ENCODE measurements around the gene PTPRQ.
"Not testable (repeated sequence)": the region's sequence is repeated elsewhere in the genome, so short reads cannot be mapped to it uniquely, and the experiment has no call there.

PTPRQ gene

DNA sequence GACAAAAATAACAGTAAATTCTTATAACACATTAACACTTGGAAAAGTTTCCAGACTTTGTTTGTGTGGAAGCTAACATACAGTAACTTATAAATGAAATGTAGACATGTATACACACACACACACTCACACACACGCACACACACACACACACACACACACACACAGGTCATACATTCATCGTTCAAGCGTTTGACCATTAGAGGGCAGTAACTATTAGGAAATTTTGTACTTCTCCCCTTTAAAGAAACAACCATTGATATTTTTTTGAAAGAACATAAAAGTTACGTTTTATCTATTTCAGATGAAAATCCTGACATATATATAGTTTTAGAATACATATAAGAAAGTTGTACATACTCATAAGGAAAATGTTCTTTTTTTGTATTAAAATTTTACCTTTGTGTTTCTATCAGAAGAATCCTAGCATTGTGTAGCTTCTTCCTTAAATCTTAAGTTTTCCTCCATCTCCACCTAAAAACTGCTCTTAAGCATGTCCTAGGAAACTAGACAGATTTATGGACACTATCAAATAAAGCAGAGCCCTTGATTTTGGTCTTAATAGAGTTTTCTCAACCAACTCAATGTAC is 29.0 kb downstream of the PTPRQ start:
- H3K4me3 ChIP-seq (ENCODE audit: low read depth, low read length), result no peak overlapping the region
- TF ChIP-seq POLR2A (IDR thresholded peaks at IDR 0.05; ENCODE audit: extremely low read depth, insufficient read length), result no peak
- TF ChIP-seq, protein P1, sequence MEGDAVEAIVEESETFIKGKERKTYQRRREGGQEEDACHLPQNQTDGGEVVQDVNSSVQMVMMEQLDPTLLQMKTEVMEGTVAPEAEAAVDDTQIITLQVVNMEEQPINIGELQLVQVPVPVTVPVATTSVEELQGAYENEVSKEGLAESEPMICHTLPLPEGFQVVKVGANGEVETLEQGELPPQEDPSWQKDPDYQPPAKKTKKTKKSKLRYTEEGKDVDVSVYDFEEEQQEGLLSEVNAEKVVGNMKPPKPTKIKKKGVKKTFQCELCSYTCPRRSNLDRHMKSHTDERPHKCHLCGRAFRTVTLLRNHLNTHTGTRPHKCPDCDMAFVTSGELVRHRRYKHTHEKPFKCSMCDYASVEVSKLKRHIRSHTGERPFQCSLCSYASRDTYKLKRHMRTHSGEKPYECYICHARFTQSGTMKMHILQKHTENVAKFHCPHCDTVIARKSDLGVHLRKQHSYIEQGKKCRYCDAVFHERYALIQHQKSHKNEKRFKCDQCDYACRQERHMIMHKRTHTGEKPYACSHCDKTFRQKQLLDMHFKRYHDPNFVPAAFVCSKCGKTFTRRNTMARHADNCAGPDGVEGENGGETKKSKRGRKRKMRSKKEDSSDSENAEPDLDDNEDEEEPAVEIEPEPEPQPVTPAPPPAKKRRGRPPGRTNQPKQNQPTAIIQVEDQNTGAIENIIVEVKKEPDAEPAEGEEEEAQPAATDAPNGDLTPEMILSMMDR (IDR thresholded peaks at IDR 0.05; ENCODE audit: low read depth, low read length), result peak; percentile 48
- peak; percentile 56 for DNase-seq (ENCODE audit: low read depth)

DNA sequence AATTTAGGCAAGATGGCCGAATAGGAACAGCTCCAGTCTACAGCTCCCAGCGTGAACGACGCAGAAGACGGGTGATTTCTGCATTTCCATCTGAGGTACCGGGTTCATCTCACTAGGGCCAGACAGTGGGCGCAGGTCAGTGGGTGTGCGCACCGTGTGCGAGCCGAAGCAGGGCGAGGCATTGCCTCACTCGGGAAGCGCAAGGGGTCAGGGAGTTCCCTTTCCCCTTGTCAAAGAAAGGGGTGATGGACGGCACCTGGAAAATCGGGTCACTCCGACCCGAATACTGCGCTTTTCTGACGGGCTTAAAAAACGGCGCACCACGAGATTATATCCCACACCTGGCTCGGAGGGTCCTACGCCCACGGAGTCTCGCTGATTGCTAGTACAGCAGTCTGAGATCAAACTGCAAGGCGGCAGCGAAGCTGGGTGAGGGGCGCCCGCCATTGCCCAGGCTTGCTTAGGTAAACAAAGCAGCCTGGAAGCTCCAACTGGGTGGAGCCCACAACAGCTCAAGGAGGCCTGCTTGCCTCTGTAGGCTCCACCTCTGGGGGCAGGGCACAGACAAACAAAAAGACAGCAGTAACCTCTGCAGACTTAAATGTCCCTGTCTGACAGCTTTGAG is 33.6 kb downstream of the PTPRQ start:
- H3K4me3 ChIP-seq (ENCODE audit: low read depth, low read length); DNase-seq (ENCODE audit: low read depth): not testable (repeated sequence)

DNA sequence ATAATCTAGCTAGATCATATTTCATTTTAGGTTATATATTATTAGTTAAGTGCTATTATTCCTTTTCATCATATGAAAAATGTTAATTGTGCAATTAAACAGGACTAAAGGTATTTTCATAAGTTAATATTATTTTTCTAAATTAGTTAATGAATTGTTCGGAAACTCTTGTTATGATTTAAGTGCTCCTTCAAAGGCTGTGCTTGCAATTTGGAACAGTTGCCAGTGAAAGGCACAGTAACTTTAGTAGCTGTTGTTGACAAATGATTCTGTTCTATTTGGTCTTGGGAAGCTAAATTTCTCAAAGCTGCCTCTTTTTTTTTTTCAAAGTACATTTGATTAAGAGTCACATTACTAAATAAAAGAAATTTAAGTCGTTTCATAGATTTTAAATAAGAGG is 40.7 kb downstream of the PTPRQ start:
- DNase-seq (ENCODE audit: low read depth), result no peak
- TF ChIP-seq, protein P1 (IDR thresholded peaks at IDR 0.05; ENCODE audit: low read depth, low read length), result no peak
- TF ChIP-seq MYC (IDR thresholded peaks at IDR 0.05; ENCODE audit: low read depth, low read length) (no peak), POLR2A (IDR thresholded peaks at IDR 0.05; ENCODE audit: extremely low read depth, insufficient read length) (no peak)
- TF ChIP-seq, protein P2, sequence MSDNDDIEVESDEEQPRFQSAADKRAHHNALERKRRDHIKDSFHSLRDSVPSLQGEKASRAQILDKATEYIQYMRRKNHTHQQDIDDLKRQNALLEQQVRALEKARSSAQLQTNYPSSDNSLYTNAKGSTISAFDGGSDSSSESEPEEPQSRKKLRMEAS (IDR thresholded peaks at IDR 0.05; ENCODE audit: low read depth, low read length), result no peak
- H3K4me3 ChIP-seq (ENCODE audit: low read depth, low read length), result no peak overlapping the region

DNA sequence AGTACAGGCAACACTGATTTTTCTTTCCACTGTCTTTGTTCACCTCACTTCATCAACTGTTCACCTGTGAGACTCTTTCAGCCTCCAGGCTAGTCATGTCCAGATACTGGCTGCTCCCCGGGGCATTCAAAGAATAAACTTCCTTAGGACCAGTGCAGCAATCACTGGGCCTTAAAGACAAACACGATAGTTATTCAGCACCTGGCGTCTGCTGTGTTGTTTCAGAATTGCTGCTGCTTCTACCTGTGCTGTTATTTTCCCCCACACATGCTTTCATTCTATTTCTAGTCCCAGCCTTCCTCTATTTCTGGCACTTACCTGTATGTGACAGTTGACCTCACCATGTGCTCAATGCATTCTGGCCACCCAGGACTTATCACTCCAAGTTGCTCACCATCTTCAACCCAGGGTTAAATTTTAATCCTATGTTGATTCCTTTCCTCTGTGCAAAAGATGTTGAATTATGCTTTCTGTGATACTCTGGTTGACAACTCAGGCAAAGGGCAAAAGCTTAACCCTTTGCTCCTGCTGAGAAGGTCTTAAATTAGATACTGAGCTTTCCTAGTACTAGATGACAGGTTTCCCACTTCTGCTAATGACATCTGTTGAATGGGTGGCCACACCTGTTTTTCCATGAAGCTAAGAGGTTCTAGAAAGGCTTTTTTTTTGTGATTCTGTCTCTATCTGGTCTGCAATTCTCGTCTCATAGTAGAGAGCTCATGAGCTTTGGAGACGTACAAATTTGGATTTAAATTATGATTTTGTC is 41.4 kb downstream of the PTPRQ start:
- no peak for DNase-seq (ENCODE audit: low read depth)
- H3K4me3 ChIP-seq (ENCODE audit: low read depth, low read length), result no peak overlapping the region
- no peak for TF ChIP-seq MYC (IDR thresholded peaks at IDR 0.05; ENCODE audit: low read depth, low read length)
- TF ChIP-seq, protein P1 (IDR thresholded peaks at IDR 0.05; ENCODE audit: low read depth, low read length), result no peak
- TF ChIP-seq, protein P2 (IDR thresholded peaks at IDR 0.05; ENCODE audit: low read depth, low read length), result no peak
- no peak for TF ChIP-seq POLR2A (IDR thresholded peaks at IDR 0.05; ENCODE audit: extremely low read depth, insufficient read length)

DNA sequence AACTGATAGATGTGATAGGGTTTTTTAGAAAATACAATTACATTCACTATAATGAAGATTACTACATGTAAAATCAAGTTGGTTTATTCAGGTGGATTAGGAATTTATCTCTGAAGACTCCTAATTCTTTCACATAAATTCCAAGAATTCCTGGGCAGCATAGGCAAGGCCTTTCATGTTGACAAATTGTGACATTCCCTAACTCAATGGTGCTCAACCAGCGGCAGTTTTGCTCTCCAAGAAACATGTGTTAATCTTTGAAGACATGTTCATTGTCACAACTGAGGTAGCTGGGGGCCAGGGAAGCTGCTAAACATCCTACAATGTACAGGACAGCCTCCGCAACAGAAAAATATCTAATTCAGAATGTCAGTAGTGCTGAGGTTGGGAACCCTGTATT is 46.3 kb downstream of the PTPRQ start:
- TF ChIP-seq MYC (IDR thresholded peaks at IDR 0.05; ENCODE audit: low read depth, low read length), result no peak
- TF ChIP-seq POLR2A (IDR thresholded peaks at IDR 0.05; ENCODE audit: extremely low read depth, insufficient read length), result no peak
- TF ChIP-seq, protein P1 (IDR thresholded peaks at IDR 0.05; ENCODE audit: low read depth, low read length), result no peak
- TF ChIP-seq, protein P2 (IDR thresholded peaks at IDR 0.05; ENCODE audit: low read depth, low read length), result no peak
- DNase-seq (ENCODE audit: low read depth), result no peak

DNA sequence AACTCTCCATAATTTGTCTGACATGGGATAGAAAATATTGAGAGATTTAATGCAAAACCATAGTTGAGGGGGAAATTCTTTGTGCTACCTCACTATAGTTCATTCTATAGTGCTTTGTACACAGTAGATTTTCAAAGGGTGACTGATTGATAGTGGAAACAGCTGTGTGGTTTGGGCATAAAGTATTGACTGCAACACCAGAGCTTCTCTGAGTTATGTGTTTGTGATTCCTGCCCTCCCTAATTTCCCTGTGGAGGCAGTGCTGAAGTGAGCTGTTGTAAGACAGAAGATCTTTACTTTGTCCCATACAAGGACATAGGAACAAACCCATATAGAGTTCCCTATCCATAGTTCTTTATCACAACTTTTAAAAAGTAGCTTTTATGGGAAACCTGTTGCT is 47.1 kb downstream of the PTPRQ start:
- TF ChIP-seq MYC (IDR thresholded peaks at IDR 0.05; ENCODE audit: low read depth, low read length) (no peak), POLR2A (IDR thresholded peaks at IDR 0.05; ENCODE audit: extremely low read depth, insufficient read length) (no peak)
- TF ChIP-seq, protein P1 (IDR thresholded peaks at IDR 0.05; ENCODE audit: low read depth, low read length), result no peak
- H3K4me3 ChIP-seq (ENCODE audit: low read depth, low read length), result no peak overlapping the region
- DNase-seq (ENCODE audit: low read depth), result no peak

More for the DNA sequence above, 46.3 kb downstream of the PTPRQ start:
- no peak overlapping the region for H3K4me3 ChIP-seq (ENCODE audit: low read depth, low read length)
